Stimulated activated CD4-positive, alpha-beta T cell treated with anti-CD3 and anti-CD28 coated beads, Interleukin-4, amount 100 ng/mL, for 1 hour (primary cell): Measurements from ENCODE around the gene MT1G.

Source experiments
- DNase-seq: peaks from one replicate; pipeline ENCODE4 v3.0.0-alpha.2; 2020

Gene MT1G

DNA sequence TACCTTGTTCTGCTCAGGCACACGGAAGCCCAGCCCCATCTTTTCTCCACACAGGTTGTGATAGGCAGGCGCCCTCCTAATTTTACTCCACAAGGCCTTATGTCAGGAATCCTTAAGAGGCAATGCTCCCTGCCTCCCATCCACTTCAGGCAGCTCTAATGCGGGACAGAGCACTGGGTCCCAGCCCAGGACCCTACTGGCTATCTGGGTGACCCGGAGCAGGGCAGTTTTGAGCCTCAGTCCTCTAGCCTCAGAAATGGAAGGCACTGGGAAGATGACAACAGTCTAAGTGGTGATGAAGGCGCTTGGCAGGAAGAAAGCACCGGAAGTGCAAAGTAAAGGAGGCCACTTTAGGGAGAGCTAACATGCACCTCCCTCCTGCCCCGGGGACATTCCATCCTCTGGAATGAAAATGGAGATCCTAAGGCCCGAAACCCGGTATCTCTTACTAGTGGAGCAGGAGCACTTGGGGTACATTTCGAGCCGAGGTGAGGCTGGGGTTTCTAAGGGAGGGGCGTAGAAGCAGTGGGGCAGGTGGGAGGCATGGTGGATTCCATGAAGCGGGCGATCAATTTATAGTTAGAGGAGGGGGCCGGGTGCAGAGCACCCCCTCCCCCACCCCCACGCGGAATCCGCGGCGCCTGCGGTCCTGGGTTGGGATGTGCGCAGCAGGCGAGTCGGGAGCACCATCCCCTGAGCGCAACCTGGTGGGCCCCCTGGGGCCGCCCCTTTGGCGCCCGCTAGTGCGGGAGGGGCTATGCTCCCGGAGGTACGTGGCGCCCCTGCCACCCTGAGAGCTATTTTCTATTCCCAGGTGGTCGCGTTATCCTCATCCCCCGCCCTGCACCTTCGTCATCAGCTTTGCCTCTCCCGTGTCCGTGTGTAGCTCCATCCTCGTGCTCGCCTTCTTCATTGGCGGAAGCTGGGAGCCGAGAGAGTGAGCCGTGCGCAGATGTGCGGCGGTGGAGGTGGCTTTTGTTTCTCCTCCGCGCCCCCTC is 5.2 kb downstream of the MT1G start:
- DNase-seq: peak; percentile 50

DNA sequence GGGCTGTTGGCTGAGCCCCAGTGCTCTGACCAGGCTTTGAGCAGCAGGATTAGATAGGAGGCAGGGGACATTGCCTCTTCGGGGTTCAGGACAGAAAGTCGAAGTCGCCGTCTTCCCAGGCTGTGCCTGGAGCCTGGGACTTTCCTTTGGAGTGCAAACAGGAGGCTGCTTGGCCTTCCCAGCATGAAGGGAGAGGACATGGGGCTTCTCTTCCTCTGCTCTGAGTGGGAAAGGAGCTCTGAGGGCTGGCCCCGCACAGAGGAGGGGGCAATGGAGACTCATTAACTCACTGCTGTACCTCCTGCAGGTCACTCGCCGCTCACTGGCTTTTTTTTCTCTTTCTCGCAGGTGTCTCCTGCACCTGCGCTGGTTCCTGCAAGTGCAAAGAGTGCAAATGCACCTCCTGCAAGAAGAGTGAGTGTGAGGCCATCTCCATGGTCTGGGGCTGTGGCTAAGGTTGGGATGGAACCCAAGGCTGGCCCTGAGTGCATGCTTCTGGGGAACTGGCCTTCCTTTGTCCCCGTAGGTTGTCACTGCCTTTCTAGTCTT is 9.5 kb downstream of the MT1G start:
- no peak for DNase-seq

- DNase-seq: peak; percentile 74
Measured at GRCh38 chr16:56657555-56658326, 10.1 kb downstream of the MT1G start, which contains the start of gene MT1F. MT1F (plus strand) TSS chr16:56657959; CDS start chr16:56658059, 100 bp downstream.

- no peak for DNase-seq
Measured at GRCh38 chr16:56653218-56653617, 14.6 kb downstream of the MT1G start.

GRCh38 chr16:56652600-56652999 is 15.3 kb downstream of the MT1G start:
- DNase-seq: no peak

GRCh38 chr16:56651586-56651985 is 16.3 kb downstream of the MT1G start, which contains the start of gene MT1B:
MT1B (plus strand) TSS chr16:56651886; CDS start chr16:56651954, 68 bp downstream.
- no peak for DNase-seq

DNA sequence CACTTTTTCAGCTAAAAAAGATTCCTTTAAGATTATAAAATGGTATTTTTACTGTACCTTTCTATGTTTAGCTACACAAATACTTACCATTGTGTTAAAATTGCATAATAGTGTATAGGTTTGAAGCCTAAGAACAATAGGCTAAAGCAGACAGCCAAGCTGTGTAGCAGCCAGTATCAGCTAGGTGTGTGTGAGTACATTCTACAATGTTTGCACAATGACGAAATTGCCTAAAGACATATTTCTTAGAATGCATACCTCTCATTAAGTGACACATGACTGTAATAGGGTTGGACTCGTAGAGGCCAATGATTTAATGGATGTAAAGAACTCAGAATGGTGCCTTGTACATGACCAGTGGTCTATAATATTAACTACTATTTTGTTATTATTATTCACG is 18.0 kb downstream of the MT1G start:
- no peak for DNase-seq

DNA sequence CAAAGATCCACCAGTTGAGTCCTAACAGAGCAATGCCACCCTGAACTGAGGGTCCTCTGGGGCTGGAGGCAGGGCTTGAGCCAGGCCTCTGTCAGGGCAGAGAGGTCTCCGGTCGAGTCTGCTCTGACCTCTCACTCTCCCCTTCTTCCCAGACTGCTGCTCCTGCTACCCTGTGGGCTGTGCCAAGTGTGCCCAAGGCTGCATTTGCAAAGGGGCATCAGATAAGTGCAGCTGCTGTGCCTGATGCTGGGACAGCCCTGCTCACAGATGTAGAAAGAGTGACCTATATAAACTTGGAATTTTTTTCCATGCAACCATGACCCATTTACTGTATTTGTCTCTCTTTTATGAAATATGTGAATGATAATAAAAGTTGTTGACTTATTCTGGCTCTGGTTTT is 18.6 kb downstream of the MT1G start:
- no peak for DNase-seq

- no peak for DNase-seq
Measured at GRCh38 chr16:56647641-56648431, 20.0 kb downstream of the MT1G start.

GRCh38 chr16:56645838-56646237 is 22.0 kb downstream of the MT1G start:
- DNase-seq: no peak

DNA sequence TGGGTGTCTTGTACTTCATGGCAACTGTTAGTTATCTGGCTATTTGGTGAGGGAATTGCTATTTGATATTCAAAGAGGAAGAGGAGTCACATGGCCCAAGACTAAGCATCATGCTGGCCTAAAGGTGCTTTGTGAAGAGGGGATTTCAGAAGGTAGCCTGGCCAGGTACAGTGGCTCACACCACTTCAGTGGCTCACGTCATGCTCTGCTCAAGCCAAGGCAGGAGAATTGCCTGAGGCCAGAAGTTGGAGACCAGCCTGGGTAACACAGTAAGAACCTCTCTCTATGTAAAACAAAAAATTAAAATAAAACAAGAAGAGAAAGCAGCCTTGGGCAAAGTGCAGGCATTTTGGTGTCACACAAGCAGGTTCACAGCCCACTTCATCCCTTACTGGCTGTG is 22.6 kb downstream of the MT1G start:
- DNase-seq: no peak

DNA sequence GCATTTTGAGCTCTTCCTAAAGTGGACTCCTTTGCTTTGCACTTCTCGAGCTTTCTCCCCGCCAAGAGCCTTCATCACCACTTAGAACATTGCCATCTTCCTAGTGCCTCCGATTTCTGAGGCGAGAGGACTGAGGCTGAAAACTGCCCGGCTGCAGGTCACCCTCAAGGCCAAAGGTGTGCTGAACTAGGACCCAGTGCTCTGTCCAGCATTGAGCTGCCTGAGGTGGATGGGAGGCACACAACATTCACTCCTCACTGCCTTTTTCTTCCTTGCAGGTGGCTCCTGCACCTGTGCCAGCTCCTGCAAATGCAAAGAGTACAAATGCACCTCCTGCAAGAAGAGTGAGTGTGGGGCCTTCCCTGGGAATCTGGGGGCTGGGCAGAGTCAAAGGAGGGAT is 24.0 kb downstream of the MT1G start:
- no peak for DNase-seq

DNA sequence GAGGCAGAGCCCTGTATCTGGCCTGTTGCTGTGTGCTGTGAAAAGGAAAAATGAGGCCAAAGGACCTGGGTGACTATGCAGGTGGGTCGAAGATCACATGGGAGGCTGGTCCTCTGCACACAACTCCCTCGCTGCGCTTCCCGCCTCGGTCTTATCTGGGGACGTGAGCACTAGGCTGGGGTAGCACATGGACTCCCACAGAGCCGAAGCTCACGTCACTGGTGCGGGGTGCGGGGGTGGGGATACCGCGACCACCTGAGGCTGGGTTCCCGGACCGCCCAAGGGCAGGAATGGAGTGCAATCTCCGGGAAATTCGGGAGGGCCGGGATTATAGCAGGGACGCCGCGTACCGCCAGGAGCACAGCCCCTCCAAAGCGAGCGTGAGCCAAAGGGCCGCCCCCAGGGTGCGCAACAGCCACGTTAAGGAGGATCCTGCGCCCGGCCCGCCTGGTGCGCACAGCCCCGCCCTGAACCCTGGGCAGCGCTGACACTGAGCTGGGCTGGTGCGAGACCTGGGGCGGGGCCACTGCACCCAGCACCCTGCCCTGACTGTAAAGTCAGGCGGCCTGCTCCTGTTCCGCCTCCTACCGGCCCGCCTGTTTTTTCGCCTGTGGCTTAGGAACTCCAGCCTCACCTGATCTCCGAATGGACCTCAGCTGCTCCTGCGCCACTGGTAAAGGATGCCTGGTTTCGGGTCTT is 24.6 kb downstream of the MT1G start:
- DNase-seq: peak; percentile 76

GRCh38 chr16:56641166-56641565 is 26.7 kb downstream of the MT1G start:
- DNase-seq: no peak

- no peak for DNase-seq
Measured at GRCh38 chr16:56640076-56640475, 27.8 kb downstream of the MT1G start.

DNA sequence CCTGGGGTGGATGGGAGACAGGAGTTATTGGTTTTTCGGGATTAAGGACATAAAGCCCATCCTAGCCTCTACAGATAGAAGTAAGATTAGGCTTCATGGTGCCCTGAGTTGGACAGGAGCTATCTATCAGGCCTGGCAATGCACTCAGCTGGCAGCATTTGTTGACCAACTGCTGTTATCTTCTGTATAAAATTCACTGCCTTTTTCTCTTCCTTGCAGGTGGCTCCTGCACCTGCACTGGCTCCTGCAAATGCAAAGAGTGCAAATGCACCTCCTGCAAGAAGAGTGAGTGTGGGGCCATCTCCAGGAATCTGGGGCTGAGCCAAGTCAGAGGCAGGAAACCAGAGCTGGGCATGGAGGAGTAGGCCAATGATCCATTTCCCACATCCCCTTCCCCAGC is 28.8 kb downstream of the MT1G start:
- DNase-seq: no peak

GRCh38 chr16:56637814-56638750 is 29.8 kb downstream of the MT1G start, which contains the start of gene MT1A:
MT1A (plus strand) TSS chr16:56638666; CDS start chr16:56638739, 73 bp downstream.
- no peak for DNase-seq

GRCh38 chr16:56636616-56637413 is 31.1 kb downstream of the MT1G start:
- DNase-seq: no peak

DNA sequence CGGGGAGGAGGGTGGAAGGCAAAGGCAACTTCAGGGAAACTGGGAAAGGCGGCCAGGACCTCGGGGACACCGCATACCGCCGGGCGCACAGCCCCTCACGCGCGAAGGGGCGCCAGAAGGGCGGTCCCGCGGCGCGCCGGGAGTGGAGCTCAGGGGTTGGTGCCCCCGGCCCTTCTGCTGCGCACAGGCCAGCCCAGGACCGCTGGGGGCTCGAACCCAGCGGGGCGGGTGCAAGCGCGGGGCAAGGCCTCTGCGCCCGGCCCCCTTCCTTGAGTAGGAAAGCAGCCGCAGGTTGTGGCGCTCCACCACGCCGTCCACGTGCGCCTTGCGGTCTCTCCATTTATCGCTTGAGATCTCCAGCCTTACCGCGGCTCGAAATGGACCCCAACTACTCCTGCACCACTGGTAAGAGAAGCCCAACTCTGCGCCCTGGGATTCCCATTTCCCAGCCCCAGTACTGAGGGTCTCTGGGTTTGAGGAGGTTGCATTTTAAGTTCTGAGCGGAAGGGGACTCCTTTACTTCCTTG is 32.4 kb downstream of the MT1G start:
- DNase-seq: no peak
